ENCODE measurements around the gene IL20RA.

The IL20RA gene

DNA sequence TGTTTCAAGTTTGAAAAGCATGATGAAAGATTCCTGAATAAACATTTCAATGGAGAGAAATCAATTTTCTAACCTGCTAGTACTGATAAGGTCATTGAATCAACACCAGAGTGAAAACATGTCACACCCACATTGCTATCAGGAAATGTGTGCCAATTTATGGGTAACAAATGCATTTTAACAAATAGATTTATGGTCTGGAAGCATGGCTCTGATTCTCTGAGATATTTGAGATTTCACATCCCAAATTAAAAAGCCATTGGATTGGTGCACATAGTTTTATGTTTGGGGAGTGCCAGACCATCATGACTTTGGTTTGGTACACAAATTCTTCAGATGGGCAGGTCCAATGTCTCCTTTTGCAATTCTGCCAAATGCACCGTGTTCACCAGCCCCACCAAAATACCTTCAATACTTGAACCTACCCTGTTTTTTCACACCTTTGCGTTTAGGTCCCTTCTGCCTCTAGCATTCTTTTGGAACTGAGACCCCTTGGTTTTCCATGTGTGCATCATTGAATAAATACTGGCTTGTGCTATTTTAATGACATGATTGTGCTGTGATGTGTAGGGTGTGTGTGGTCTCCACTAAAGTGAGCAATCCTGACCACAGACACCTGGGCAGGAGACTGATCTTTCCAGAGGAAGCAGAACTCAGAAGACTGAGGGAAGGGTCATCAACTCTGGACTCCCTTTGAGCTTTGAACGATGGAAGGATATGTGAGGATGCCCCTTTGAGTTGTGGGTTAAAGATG lies 20.4 kb downstream of the IL20RA start:
- H3K36me3 ChIP-seq (ENCODE audit: control insufficient read depth, insufficient read depth, low read length) = no peaks in the 10 kb centered on the region
- no peaks in the 10 kb centered on the region for H3K9me3 ChIP-seq (ENCODE audit: control insufficient read depth, low read length)
- no peaks in the 10 kb centered on the region for H3K4me1 ChIP-seq (ENCODE audit: control insufficient read depth, insufficient read depth, low read length)
- H3K27ac ChIP-seq (ENCODE audit: insufficient read depth, low read depth, low read length, poor library complexity, severe bottlenecking) = no peak overlapping the region
- no peaks in the 10 kb centered on the region for H3K27me3 ChIP-seq (ENCODE audit: control insufficient read depth, insufficient read depth, low read length, poor library complexity, severe bottlenecking)
- 93 to 95% methylated on average over 3 of the region's 3 CpGs for WGBS, 2 experiments
- H3K4me3 ChIP-seq (ENCODE audit: insufficient read depth, low read depth, low read length) = no peak overlapping the region

DNA sequence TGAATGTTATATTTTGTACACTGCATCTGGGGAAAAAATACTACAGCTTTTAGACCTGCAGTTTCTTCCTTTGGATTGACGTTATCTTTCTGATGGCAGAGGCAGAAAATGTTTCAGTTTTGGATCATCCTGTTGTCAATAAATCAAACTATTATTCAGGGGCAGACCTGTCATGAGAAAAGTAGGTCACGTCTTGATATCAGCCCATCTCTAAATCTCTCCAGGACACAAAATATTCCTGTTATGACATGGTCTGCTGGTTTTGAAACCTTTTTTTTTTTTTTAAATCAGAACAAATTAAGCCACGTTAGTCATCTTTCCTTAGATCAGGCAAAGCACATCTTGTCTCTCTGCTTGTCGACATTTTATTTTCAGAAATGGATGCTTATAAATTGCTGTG lies 24.0 kb downstream of the IL20RA start:
- WGBS, 2 experiments = 96 to 97% methylated on average over 4 of the region's 4 CpGs
- no peaks in the 10 kb centered on the region for H3K9me3 ChIP-seq (ENCODE audit: control insufficient read depth, low read length)
- H3K27me3 ChIP-seq (ENCODE audit: control insufficient read depth, insufficient read depth, low read length, poor library complexity, severe bottlenecking) = no peaks in the 10 kb centered on the region
- H3K4me1 ChIP-seq (ENCODE audit: control insufficient read depth, insufficient read depth, low read length) = no peaks in the 10 kb centered on the region
- no peak overlapping the region for H3K4me3 ChIP-seq (ENCODE audit: insufficient read depth, low read depth, low read length)
- H3K36me3 ChIP-seq (ENCODE audit: control insufficient read depth, insufficient read depth, low read length) = no peaks in the 10 kb centered on the region
- no peak overlapping the region for H3K27ac ChIP-seq (ENCODE audit: insufficient read depth, low read depth, low read length, poor library complexity, severe bottlenecking)

- H3K4me1 ChIP-seq (ENCODE audit: control insufficient read depth, insufficient read depth, low read length) = no peaks in the 10 kb centered on the region
Measured at GRCh38 chr6:137019476-137020272, 25.1 kb downstream of the IL20RA start.

GRCh38 chr6:137017081-137017480 lies 27.7 kb downstream of the IL20RA start:
- Histone ChIP-seq H3K4me3 (ENCODE audit: insufficient read depth, low read depth, low read length) (no peak overlapping the region), H3K27ac (ENCODE audit: insufficient read depth, low read depth, low read length, poor library complexity, severe bottlenecking) (no peak overlapping the region), H3K4me1 (ENCODE audit: control insufficient read depth, insufficient read depth, low read length) (no peaks in the 10 kb centered on the region), H3K36me3 (ENCODE audit: control insufficient read depth, insufficient read depth, low read length) (no peaks in the 10 kb centered on the region), H3K9me3 (ENCODE audit: control insufficient read depth, low read length) (no peaks in the 10 kb centered on the region), H3K27me3 (ENCODE audit: control insufficient read depth, insufficient read depth, low read length, poor library complexity, severe bottlenecking) (no peaks in the 10 kb centered on the region)
- WGBS, 2 experiments = 65 to 72% methylated on average over 3 of the region's 3 CpGs

More at GRCh38 chr6:137019476-137020272, 25.1 kb downstream of the IL20RA start:
- Histone ChIP-seq H3K9me3 (ENCODE audit: control insufficient read depth, low read length) (no peaks in the 10 kb centered on the region), H3K27me3 (ENCODE audit: control insufficient read depth, insufficient read depth, low read length, poor library complexity, severe bottlenecking) (no peaks in the 10 kb centered on the region), H3K27ac (ENCODE audit: insufficient read depth, low read depth, low read length, poor library complexity, severe bottlenecking) (no peak overlapping the region), H3K36me3 (ENCODE audit: control insufficient read depth, insufficient read depth, low read length) (no peaks in the 10 kb centered on the region), H3K4me3 (ENCODE audit: insufficient read depth, low read depth, low read length) (no peak overlapping the region)
- 67 to 68% methylated on average over 4 of the region's 4 CpGs for WGBS, 2 experiments

- H3K27me3 ChIP-seq (ENCODE audit: control insufficient read depth, insufficient read depth, low read length, poor library complexity, severe bottlenecking) = no peaks in the 10 kb centered on the region
- H3K4me3 ChIP-seq (ENCODE audit: insufficient read depth, low read depth, low read length) = no peak overlapping the region
- H3K27ac ChIP-seq (ENCODE audit: insufficient read depth, low read depth, low read length, poor library complexity, severe bottlenecking) = no peak overlapping the region
- no peaks in the 10 kb centered on the region for H3K9me3 ChIP-seq (ENCODE audit: control insufficient read depth, low read length)
- no peaks in the 10 kb centered on the region for H3K4me1 ChIP-seq (ENCODE audit: control insufficient read depth, insufficient read depth, low read length)
- no peaks in the 10 kb centered on the region for H3K36me3 ChIP-seq (ENCODE audit: control insufficient read depth, insufficient read depth, low read length)
- WGBS, 2 experiments = 75 to 96% methylated on average over 2 of the region's 2 CpGs
Measured at GRCh38 chr6:137016356-137016755, 28.4 kb downstream of the IL20RA start.

- 71% methylated on average over 4 of the region's 4 CpGs for WGBS, 2 experiments
- H3K27me3 ChIP-seq (ENCODE audit: control insufficient read depth, insufficient read depth, low read length, poor library complexity, severe bottlenecking) = no peaks in the 10 kb centered on the region
- no peak overlapping the region for H3K27ac ChIP-seq (ENCODE audit: insufficient read depth, low read depth, low read length, poor library complexity, severe bottlenecking)
- H3K36me3 ChIP-seq (ENCODE audit: control insufficient read depth, insufficient read depth, low read length) = no peaks in the 10 kb centered on the region
- H3K9me3 ChIP-seq (ENCODE audit: control insufficient read depth, low read length) = no peaks in the 10 kb centered on the region
- H3K4me1 ChIP-seq (ENCODE audit: control insufficient read depth, insufficient read depth, low read length) = no peaks in the 10 kb centered on the region
- H3K4me3 ChIP-seq (ENCODE audit: insufficient read depth, low read depth, low read length) = no peak overlapping the region
Measured at GRCh38 chr6:137015943-137016342, 28.8 kb downstream of the IL20RA start.

- Histone ChIP-seq H3K4me3 (ENCODE audit: insufficient read depth, low read depth, low read length) (no peak overlapping the region), H3K27ac (ENCODE audit: insufficient read depth, low read depth, low read length, poor library complexity, severe bottlenecking) (no peak overlapping the region), H3K36me3 (ENCODE audit: control insufficient read depth, insufficient read depth, low read length) (no peaks in the 10 kb centered on the region), H3K27me3 (ENCODE audit: control insufficient read depth, insufficient read depth, low read length, poor library complexity, severe bottlenecking) (no peaks in the 10 kb centered on the region), H3K4me1 (ENCODE audit: control insufficient read depth, insufficient read depth, low read length) (no peaks in the 10 kb centered on the region), H3K9me3 (ENCODE audit: control insufficient read depth, low read length) (no peaks in the 10 kb centered on the region)
- 47 to 61% methylated on average over 2 to 3 of the region's 5 CpGs for WGBS, 2 experiments
Measured at GRCh38 chr6:137013738-137014602, 30.8 kb downstream of the IL20RA start.

- no peaks in the 10 kb centered on the region for H3K9me3 ChIP-seq (ENCODE audit: control insufficient read depth, low read length)
- no peaks in the 10 kb centered on the region for H3K36me3 ChIP-seq (ENCODE audit: control insufficient read depth, insufficient read depth, low read length)
- H3K4me3 ChIP-seq (ENCODE audit: insufficient read depth, low read depth, low read length) = no peak overlapping the region
- no peak overlapping the region for H3K27ac ChIP-seq (ENCODE audit: insufficient read depth, low read depth, low read length, poor library complexity, severe bottlenecking)
- H3K27me3 ChIP-seq (ENCODE audit: control insufficient read depth, insufficient read depth, low read length, poor library complexity, severe bottlenecking) = no peaks in the 10 kb centered on the region
- WGBS, 2 experiments = 91 to 95% methylated on average over 1 of the region's 1 CpG
- no peaks in the 10 kb centered on the region for H3K4me1 ChIP-seq (ENCODE audit: control insufficient read depth, insufficient read depth, low read length)
Measured at GRCh38 chr6:137013031-137013430, 31.7 kb downstream of the IL20RA start.

- Histone ChIP-seq H3K27ac (ENCODE audit: insufficient read depth, low read depth, low read length, poor library complexity, severe bottlenecking) (no peak overlapping the region), H3K9me3 (ENCODE audit: control insufficient read depth, low read length) (no peaks in the 10 kb centered on the region), H3K27me3 (ENCODE audit: control insufficient read depth, insufficient read depth, low read length, poor library complexity, severe bottlenecking) (no peaks in the 10 kb centered on the region), H3K4me3 (ENCODE audit: insufficient read depth, low read depth, low read length) (no peak overlapping the region), H3K36me3 (ENCODE audit: control insufficient read depth, insufficient read depth, low read length) (no peaks in the 10 kb centered on the region), H3K4me1 (ENCODE audit: control insufficient read depth, insufficient read depth, low read length) (no peaks in the 10 kb centered on the region)
- 95 to 96% methylated on average over 2 of the region's 2 CpGs for WGBS, 2 experiments
Measured at GRCh38 chr6:137011406-137011805, 33.4 kb downstream of the IL20RA start.

Measured in ectodermal cell (in vitro differentiated cells).